Measurements from ENCODE around the gene CPA4.

CPA4 gene

GRCh38 chr7:130281260-130281659 is 11.7 kb upstream of the CPA4 start:
- no peak for DNase-seq (ENCODE audit: low spot score)
- no peak for TF ChIP-seq CTCF (IDR thresholded peaks at IDR 0.05; ENCODE audit: extremely low read depth, insufficient read depth, missing control alignments)
- in situ Hi-C loops (cut with MboI; ENCODE audit: low pct_unique_long_range_greater_than_20kb, low sequenced_read_pairs, unreplicated experiment) = no loop called here

- no peak for DNase-seq (ENCODE audit: low spot score)
- in situ Hi-C loops (cut with MboI; ENCODE audit: low pct_unique_long_range_greater_than_20kb, low sequenced_read_pairs, unreplicated experiment) = no loop called here
- no peak for TF ChIP-seq CTCF (IDR thresholded peaks at IDR 0.05; ENCODE audit: extremely low read depth, insufficient read depth, missing control alignments)
Observed at GRCh38 chr7:130286881-130287280, 6.1 kb upstream of the CPA4 start.

GRCh38 chr7:130288168-130288567 is 4.8 kb upstream of the CPA4 start:
- TF ChIP-seq CTCF (IDR thresholded peaks at IDR 0.05; ENCODE audit: extremely low read depth, insufficient read depth, missing control alignments) = no peak
- in situ Hi-C loops (cut with MboI; ENCODE audit: low pct_unique_long_range_greater_than_20kb, low sequenced_read_pairs, unreplicated experiment) = no loop called here
- no peak for DNase-seq (ENCODE audit: low spot score)

- DNase-seq (ENCODE audit: low spot score) = no peak
- in situ Hi-C loops (cut with MboI; ENCODE audit: low pct_unique_long_range_greater_than_20kb, low sequenced_read_pairs, unreplicated experiment) = no loop called here
- TF ChIP-seq CTCF (IDR thresholded peaks at IDR 0.05; ENCODE audit: extremely low read depth, insufficient read depth, missing control alignments) = no peak
Observed at GRCh38 chr7:130288829-130289228, 4.1 kb upstream of the CPA4 start.

GRCh38 chr7:130289478-130289877 is 3.5 kb upstream of the CPA4 start:
- no peak for DNase-seq (ENCODE audit: low spot score)
- in situ Hi-C loops (cut with MboI; ENCODE audit: low pct_unique_long_range_greater_than_20kb, low sequenced_read_pairs, unreplicated experiment) = no loop called here

GRCh38 chr7:130290745-130291144 is 2.2 kb upstream of the CPA4 start:
- DNase-seq (ENCODE audit: low spot score) = no peak
- in situ Hi-C loops (cut with MboI; ENCODE audit: low pct_unique_long_range_greater_than_20kb, low sequenced_read_pairs, unreplicated experiment) = no loop called here
- TF ChIP-seq CTCF (IDR thresholded peaks at IDR 0.05; ENCODE audit: extremely low read depth, insufficient read depth, missing control alignments) = no peak

More at GRCh38 chr7:130289478-130289877, 3.5 kb upstream of the CPA4 start:
- no peak for TF ChIP-seq CTCF (IDR thresholded peaks at IDR 0.05; ENCODE audit: extremely low read depth, insufficient read depth, missing control alignments)

GRCh38 chr7:130293521-130293920 is 560 bp downstream of the CPA4 start:
- no peak for TF ChIP-seq CTCF (IDR thresholded peaks at IDR 0.05; ENCODE audit: extremely low read depth, insufficient read depth, missing control alignments)
- DNase-seq (ENCODE audit: low spot score) = no peak
- in situ Hi-C loops (cut with MboI; ENCODE audit: low pct_unique_long_range_greater_than_20kb, low sequenced_read_pairs, unreplicated experiment) = no loop called here
